ENCODE data around the gene CDKL4. TPM values are rescaled to one million over a fixed set of nuclear protein-coding genes. Genes with fewer than 3 reads are reported as not detected.
A peak's percentile ranks its signal among the peaks of the same experiment; 100 is the strongest.

Gene CDKL4
- total and polyA plus RNA-seq, 2 of the 13 experiments (the other 11 are each of a cell fraction or from before 2014, with no cell fraction given): 0.29 to 0.50 TPM

GRCh38 chr2:39227628-39228412, 15.9 kb downstream of the CDKL4 start (continued):
- TF ChIP-seq AHDC1 (CRISPR knock-in tag; IDR thresholded peaks at IDR 0.05; ENCODE audit: borderline replicate concordance) (no peak), ZNF136 (CRISPR knock-in tag; IDR thresholded peaks at IDR 0.05; ENCODE audit: low read depth) (no peak), FOSL1 (CRISPR knock-in tag; IDR thresholded peaks at IDR 0.05; ENCODE audit: borderline replicate concordance) (no peak), TCF12 (IDR thresholded peaks at IDR 0.05) (no peak), TCF12 (CRISPR knock-in tag; IDR thresholded peaks at IDR 0.05) (no peak), ZNF543 (CRISPR knock-in tag; IDR thresholded peaks at IDR 0.05) (no peak), BRF2 (CRISPR knock-in tag; IDR thresholded peaks at IDR 0.05) (0 out of 2 replicates have a peak, but pooled peaks have one; percentile 28), AGO1 (IDR thresholded peaks at IDR 0.05; ENCODE audit: low read depth, low read length, poor library complexity, severe bottlenecking) (no peak), ZBTB34 (CRISPR knock-in tag; IDR thresholded peaks at IDR 0.05) (0 out of 2 replicates have a peak, but pooled peaks have one; percentile 25), ZNF12 (CRISPR knock-in tag; IDR thresholded peaks at IDR 0.05) (no peak), ZNF296 (CRISPR knock-in tag; conservative IDR thresholded peaks at IDR 0.05) (no peak), HCFC1 (IDR thresholded peaks at IDR 0.05; ENCODE audit: low read depth, low read length) (no peak), MEIS2 (CRISPR knock-in tag; IDR thresholded peaks at IDR 0.05) (no peak), ZNF530 (CRISPR knock-in tag; IDR thresholded peaks at IDR 0.05; ENCODE audit: low read depth) (no peak), RXRB (CRISPR knock-in tag; IDR thresholded peaks at IDR 0.05; ENCODE audit: borderline replicate concordance) (peak; percentile 19; the same call in 1 of the 2 replicates), ATRX (CRISPR knock-in tag; IDR thresholded peaks at IDR 0.05; ENCODE audit: borderline replicate concordance) (no peak), PHF21A (CRISPR knock-in tag; IDR thresholded peaks at IDR 0.05) (no peak), KAT2B (IDR thresholded peaks at IDR 0.05; ENCODE audit: borderline replicate concordance, low read depth, low read length) (no peak), NFRKB (IDR thresholded peaks at IDR 0.05) (no peak), PRPF4 (IDR thresholded peaks at IDR 0.05; ENCODE audit: low read depth, low read length, poor library complexity, severe bottlenecking) (no peak), RORA (CRISPR knock-in tag; IDR thresholded peaks at IDR 0.05) (no peak), ZNF713 (CRISPR knock-in tag; IDR thresholded peaks at IDR 0.05) (no peak), MZF1 (CRISPR knock-in tag; IDR thresholded peaks at IDR 0.05; ENCODE audit: borderline replicate concordance) (no peak)

Data from HepG2 (cell line).